HepG2 (cell line): ENCODE measurements around the gene LRGUK.

Source experiments
- GABPA ChIP-seq, 2 experiments: IDR thresholded peaks; 2 replicates each; pipeline ENCODE4 v1.6.1; 2011 to 2016; ENCODE audit warnings: low read depth in 2 of 2, low read length in 1 of 2, missing biosample characterization in 1 of 2, missing genetic modification characterization in 1 of 2
- KDM1A ChIP-seq: IDR thresholded peaks from 2 replicates; pipeline ENCODE4 v1.6.1; 2016; ENCODE audit warnings: missing compliant biosample characterization
- MEF2D ChIP-seq: sonication (generic); formaldehyde crosslinking; IDR thresholded peaks from 2 replicates; pipeline ENCODE4 v1.5.1; 2020; ENCODE audit warnings: mild to moderate bottlenecking, missing genetic modification reagents
- NFYB ChIP-seq: sonication (generic); formaldehyde crosslinking; IDR thresholded peaks from 2 replicates; pipeline ENCODE4 v1.4.0; 2020; ENCODE audit warnings: missing genetic modification reagents
- PHF21A ChIP-seq: sonication (generic); formaldehyde crosslinking; IDR thresholded peaks from 2 replicates; pipeline ENCODE4 v1.5.0; 2020; ENCODE audit warnings: mild to moderate bottlenecking, missing genetic modification reagents
- POLR2A ChIP-seq, 2 experiments: IDR thresholded peaks; 2 replicates each; pipeline ENCODE4 v1.6.1; 2011; ENCODE audit warnings: low read depth in 2 of 2, low read length in 2 of 2, mild to moderate bottlenecking in 1 of 2, moderate library complexity in 1 of 2; ENCODE audit not compliant: insufficient read depth in 1 of 2
- SMC3 ChIP-seq: IDR thresholded peaks from 2 replicates; pipeline ENCODE4 v1.6.1; 2011; ENCODE audit warnings: low read length, improper control_type of control experiment
- TEAD3 ChIP-seq: optimal IDR thresholded peaks from 2 replicates; pipeline ENCODE3; 2016; ENCODE audit warnings: borderline replicate concordance
- U2AF2 ChIP-seq: fragments of 200-400 bp; formaldehyde crosslinking; IDR thresholded peaks from 2 replicates; pipeline ENCODE4 v1.6.1; 2017; ENCODE audit warnings: low read depth, mild to moderate bottlenecking, low read length
- ZNF660 ChIP-seq: sonication (generic); formaldehyde crosslinking; IDR thresholded peaks from 2 replicates; pipeline ENCODE4 v1.5.1; 2020; ENCODE audit warnings: mild to moderate bottlenecking, low read depth, missing genetic modification reagents, borderline replicate concordance
- TF ChIP-seq, protein P1 (sequence below): sonication (generic); formaldehyde crosslinking; IDR thresholded peaks from 2 replicates; pipeline ENCODE4 v1.5.0; 2020; ENCODE audit warnings: mild to moderate bottlenecking, missing genetic modification reagents, moderate library complexity
- TF ChIP-seq, protein P2 (sequence below): sonication (generic); formaldehyde crosslinking; IDR thresholded peaks from 2 replicates; pipeline ENCODE4 v1.5.0; 2020; ENCODE audit warnings: missing genetic modification reagents
- TF ChIP-seq, protein P3 (sequence below): sonication (generic); formaldehyde crosslinking; IDR thresholded peaks from 2 replicates; pipeline ENCODE4 v1.8.0; 2022; ENCODE audit warnings: mild to moderate bottlenecking, missing genetic modification reagents; ENCODE audit not compliant: insufficient replicate concordance

DNA sequence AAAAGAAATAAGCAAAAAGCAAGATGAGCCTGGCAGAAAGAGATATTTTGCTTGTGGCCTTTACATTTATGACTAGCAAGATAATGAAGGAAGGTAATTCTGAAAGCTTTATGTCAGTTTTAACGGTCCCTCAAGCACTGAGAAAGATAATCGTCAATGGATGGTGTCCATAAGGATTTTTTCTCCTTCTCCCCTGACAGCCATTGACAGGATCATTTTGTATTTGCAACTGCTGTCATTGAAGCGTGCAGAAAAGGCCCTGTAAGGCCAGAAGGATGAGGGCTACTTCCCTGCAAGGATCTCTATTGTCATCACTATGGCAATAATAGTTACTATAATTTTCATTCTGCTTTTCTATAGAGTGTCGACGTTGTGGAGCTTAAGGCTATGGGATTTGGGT lies 994 bp upstream of the LRGUK start:
- TF ChIP-seq SMC3: no peak
- TF ChIP-seq MEF2D (CRISPR knock-in tag): no peak
- no peak for TF ChIP-seq TEAD3
- TF ChIP-seq GABPA (IDR thresholded peaks at IDR 0.05; ENCODE audit: low read depth, low read length): no peak
- TF ChIP-seq GABPA (CRISPR knock-in tag; IDR thresholded peaks at IDR 0.05; ENCODE audit: low read depth): no peak
- TF ChIP-seq NFYB (CRISPR knock-in tag): no peak
- TF ChIP-seq, protein P1, sequence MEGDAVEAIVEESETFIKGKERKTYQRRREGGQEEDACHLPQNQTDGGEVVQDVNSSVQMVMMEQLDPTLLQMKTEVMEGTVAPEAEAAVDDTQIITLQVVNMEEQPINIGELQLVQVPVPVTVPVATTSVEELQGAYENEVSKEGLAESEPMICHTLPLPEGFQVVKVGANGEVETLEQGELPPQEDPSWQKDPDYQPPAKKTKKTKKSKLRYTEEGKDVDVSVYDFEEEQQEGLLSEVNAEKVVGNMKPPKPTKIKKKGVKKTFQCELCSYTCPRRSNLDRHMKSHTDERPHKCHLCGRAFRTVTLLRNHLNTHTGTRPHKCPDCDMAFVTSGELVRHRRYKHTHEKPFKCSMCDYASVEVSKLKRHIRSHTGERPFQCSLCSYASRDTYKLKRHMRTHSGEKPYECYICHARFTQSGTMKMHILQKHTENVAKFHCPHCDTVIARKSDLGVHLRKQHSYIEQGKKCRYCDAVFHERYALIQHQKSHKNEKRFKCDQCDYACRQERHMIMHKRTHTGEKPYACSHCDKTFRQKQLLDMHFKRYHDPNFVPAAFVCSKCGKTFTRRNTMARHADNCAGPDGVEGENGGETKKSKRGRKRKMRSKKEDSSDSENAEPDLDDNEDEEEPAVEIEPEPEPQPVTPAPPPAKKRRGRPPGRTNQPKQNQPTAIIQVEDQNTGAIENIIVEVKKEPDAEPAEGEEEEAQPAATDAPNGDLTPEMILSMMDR (CRISPR knock-in tag): no peak
- TF ChIP-seq, protein P2, sequence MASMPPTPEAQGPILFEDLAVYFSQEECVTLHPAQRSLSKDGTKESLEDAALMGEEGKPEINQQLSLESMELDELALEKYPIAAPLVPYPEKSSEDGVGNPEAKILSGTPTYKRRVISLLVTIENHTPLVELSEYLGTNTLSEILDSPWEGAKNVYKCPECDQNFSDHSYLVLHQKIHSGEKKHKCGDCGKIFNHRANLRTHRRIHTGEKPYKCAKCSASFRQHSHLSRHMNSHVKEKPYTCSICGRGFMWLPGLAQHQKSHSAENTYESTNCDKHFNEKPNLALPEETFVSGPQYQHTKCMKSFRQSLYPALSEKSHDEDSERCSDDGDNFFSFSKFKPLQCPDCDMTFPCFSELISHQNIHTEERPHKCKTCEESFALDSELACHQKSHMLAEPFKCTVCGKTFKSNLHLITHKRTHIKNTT (CRISPR knock-in tag): no peak
- TF ChIP-seq PHF21A (CRISPR knock-in tag): no peak
- no peak for TF ChIP-seq POLR2A (IDR thresholded peaks at IDR 0.05; ENCODE audit: insufficient read depth in 1 of 2, low read depth in 2 of 2, low read length in 2 of 2)
- no peak for TF ChIP-seq U2AF2
- TF ChIP-seq ZNF660: no peak
- TF ChIP-seq, protein P3, sequence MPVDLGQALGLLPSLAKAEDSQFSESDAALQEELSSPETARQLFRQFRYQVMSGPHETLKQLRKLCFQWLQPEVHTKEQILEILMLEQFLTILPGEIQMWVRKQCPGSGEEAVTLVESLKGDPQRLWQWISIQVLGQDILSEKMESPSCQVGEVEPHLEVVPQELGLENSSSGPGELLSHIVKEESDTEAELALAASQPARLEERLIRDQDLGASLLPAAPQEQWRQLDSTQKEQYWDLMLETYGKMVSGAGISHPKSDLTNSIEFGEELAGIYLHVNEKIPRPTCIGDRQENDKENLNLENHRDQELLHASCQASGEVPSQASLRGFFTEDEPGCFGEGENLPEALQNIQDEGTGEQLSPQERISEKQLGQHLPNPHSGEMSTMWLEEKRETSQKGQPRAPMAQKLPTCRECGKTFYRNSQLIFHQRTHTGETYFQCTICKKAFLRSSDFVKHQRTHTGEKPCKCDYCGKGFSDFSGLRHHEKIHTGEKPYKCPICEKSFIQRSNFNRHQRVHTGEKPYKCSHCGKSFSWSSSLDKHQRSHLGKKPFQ (CRISPR knock-in tag): no peak
- no peak for TF ChIP-seq KDM1A
